ENCODE results near the gene DCPS. TPM values are rescaled to one million over a fixed set of nuclear protein-coding genes. Genes with fewer than 3 reads are reported as not detected.
A peak's percentile ranks its signal among the peaks of the same experiment; 100 is the strongest.

DCPS gene
- total RNA-seq, 1 donor from 2014 or later = 40.4 TPM

DNA sequence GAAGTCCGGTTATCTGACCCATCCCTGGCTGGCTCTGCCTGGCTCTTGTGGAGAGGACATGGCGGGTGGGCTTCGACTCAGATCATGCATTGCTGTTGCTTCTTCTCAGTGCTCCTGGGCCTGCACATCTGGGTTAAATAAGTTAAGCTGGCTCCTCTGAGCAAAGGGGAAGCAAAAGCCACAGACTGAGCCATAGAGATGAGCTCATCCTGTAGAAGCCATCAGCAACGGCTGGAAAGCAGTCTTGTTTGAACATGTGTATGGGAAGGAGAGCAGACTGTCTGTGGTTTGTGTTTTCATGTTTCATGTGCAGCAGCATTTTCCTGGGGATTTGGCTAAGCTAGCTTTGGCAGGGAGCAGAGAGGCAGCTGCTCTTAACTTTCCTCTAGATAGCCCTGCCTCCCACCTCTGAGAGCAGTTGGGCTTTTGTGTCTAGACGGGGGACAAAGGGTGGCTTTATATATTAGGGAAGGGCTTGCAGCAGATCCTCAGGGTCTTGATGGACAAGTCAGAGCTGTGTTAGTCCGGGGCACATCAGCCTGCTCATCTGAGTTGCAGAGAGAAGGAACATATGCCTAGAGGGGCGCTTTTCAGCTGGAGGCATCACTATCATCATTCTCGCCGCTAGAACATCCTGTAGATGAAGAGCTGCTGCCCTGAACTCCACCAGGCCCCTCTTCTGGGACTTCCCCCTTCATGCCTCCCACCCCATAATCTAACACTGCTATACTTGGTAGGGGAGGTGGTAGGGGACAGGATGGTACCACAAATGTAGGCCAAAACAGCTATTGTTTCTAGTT, 14.9 kb downstream of the DCPS start:
- H3K4me3 Mint-ChIP-seq = peak overlapping the region; percentile 22
- peak overlapping the region; percentile 73 for H3K27ac Mint-ChIP-seq
- peaks cover 6% of the 10 kb centered on the region for H3K9me3 Mint-ChIP-seq
- H3K27me3 Mint-ChIP-seq (ENCODE audit: insufficient read depth) = no peaks in the 10 kb centered on the region
- H3K36me3 Mint-ChIP-seq (ENCODE audit: low read depth) = peaks cover 31% of the 10 kb centered on the region
- intact Hi-C loops (cut with micrococcal nuclease) = loop anchor here (1.0 to 5.0 kb wide), 2 partner anchors 14 to 34 kb away; partner anchors contain the start of gene DCPS
- peak; percentile 21 for DNase-seq (ENCODE audit: low spot score)
- H3K4me1 Mint-ChIP-seq (ENCODE audit: low read depth) = peaks cover 45% of the 10 kb centered on the region

DNA sequence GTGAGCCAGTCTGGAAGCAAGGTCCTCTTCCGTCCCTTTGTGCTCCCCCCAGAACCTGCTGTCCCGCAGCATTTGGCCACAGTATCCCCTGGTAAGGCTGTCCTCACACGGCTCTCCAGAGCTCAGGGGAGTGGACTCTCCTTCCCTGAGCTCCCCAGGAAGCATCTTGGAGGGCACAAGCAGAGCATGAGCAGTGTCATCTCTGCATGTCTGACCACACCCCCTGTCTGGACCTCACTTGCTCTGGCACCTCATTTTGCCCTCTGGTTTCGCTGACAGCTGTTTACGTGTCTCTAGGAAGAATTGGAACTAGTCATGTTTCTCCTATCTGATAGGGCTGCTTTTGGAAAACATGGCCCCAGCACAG, 15.5 kb downstream of the DCPS start:
- no peak for DNase-seq (ENCODE audit: low spot score)
- H3K27ac Mint-ChIP-seq = peak overlapping the region; percentile 29
- peaks cover 40% of the 10 kb centered on the region for H3K4me1 Mint-ChIP-seq (ENCODE audit: low read depth)
- peaks cover 26% of the 10 kb centered on the region for H3K36me3 Mint-ChIP-seq (ENCODE audit: low read depth)
- H3K27me3 Mint-ChIP-seq (ENCODE audit: insufficient read depth) = no peaks in the 10 kb centered on the region
- intact Hi-C loops (cut with micrococcal nuclease) = loop anchor here (5.0 kb wide), 1 partner anchor 33 kb away; no protein-coding TSS in a partner anchor
- H3K9me3 Mint-ChIP-seq = peaks cover 6% of the 10 kb centered on the region
- no peak overlapping the region for H3K4me3 Mint-ChIP-seq

DNA sequence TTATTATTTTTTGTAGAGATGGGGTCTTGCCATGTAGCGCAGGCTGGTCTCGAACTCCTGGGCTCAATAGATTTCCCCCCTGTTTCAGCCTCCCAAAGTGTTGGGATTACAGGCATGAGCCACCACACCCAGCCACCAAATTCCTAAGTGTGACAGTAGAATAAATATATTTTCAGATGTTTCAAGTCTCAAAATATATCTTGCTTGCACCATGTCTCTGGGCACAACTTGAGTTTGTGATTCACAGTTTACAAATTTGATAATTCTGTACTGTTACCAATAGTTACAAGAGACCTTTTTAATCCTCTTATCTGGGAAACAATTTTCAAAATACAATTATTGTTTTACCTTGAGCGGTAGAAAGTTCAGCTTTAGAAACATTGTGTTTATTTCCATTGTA, 19.1 kb downstream of the DCPS start:
- Mint-ChIP-seq H3K36me3 (ENCODE audit: low read depth) (peaks cover 12% of the 10 kb centered on the region), H3K9me3 (no peaks in the 10 kb centered on the region), H3K27ac (no peak overlapping the region), H3K27me3 (ENCODE audit: insufficient read depth) (no peaks in the 10 kb centered on the region), H3K4me1 (ENCODE audit: low read depth) (peaks cover 32% of the 10 kb centered on the region), H3K4me3 (no peak overlapping the region)
- intact Hi-C loops (cut with micrococcal nuclease) = no loop called here
- DNase-seq (ENCODE audit: low spot score) = no peak

DNA sequence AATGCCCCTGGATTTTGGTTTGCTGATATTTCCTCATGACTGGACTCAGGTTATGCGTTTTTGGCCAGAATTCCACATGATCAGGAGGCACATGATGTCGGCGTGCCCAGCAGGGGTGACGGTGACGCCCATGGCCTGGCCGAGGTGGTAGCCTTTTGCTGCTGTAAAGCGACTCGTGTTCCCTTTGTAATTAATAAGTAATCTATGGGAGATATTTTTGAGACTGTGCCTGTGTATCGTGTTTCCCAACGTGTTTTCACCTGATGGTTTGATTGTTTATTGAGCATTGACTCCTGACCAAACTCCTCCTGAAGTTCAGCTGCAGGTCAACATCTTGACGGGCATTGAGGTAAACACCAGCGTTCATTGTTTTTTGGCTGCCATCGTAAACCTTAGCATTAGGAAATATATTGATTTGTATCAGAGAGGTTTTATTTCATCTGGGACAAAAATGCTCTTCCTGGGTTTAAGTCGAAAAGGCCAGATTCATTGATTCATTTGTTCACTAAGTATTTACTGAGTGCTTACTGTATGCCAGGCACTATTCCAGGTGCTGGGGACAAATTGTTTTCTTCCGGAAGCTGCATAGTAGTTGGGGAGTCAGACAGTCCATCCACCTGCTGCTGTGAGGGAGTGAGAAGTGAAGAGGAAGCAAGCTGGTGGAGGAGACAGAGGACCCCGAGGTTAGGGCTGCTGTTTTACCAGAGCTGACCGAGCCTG, 23.6 kb downstream of the DCPS start:
- Mint-ChIP-seq H3K36me3 (ENCODE audit: low read depth) (peaks cover 15% of the 10 kb centered on the region), H3K27me3 (ENCODE audit: insufficient read depth) (no peaks in the 10 kb centered on the region), H3K9me3 (no peaks in the 10 kb centered on the region), H3K4me1 (ENCODE audit: low read depth) (peaks cover 23% of the 10 kb centered on the region), H3K27ac (no peak overlapping the region), H3K4me3 (no peak overlapping the region)
- intact Hi-C loops (cut with micrococcal nuclease) = no loop called here
- no peak for DNase-seq (ENCODE audit: low spot score)

DNA sequence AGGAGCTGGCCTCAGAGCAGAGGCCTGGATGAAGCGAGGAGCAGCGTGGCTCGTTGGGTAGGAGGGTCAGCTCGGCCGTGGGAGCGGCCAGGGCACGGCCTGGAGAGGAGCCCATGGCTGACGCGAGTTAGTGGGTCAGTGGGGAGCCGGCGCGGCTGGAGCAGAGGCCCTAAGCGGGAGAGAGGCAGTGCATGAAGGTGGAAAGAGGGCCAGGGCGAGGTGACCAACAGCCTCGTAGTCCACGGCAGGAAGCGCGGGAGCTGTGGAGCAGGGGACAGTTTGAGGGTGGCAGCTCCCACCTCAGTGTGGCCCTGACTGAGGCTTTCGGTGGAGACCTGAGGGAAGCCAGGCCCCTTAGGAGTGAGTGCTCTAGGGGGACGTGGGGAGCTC, 24.1 kb downstream of the DCPS start:
- Mint-ChIP-seq H3K27ac (no peak overlapping the region), H3K9me3 (no peaks in the 10 kb centered on the region), H3K27me3 (ENCODE audit: insufficient read depth) (no peaks in the 10 kb centered on the region), H3K4me3 (no peak overlapping the region), H3K4me1 (ENCODE audit: low read depth) (peaks cover 25% of the 10 kb centered on the region), H3K36me3 (ENCODE audit: low read depth) (peaks cover 15% of the 10 kb centered on the region)
- no peak for DNase-seq (ENCODE audit: low spot score)
- intact Hi-C loops (cut with micrococcal nuclease) = no loop called here

DNA sequence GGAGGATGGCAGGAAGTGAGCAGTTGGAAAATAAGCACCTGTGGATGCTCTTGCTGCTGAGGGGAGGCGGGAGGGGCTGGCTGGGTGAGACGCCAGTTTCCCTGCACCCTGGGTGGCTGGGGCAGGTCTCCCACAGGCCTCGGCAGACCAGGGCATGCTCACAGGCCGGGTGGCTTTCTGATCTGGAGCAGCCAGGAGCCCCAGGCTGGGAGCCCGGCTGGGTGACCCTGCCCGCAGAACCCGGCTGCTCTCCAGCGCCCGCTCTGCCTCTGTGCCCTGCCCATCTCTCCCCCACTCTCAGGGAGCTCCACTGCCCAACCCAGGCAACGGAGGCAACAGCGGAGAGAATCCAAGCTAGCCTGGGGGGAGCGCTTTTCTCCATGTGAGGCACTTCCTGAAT, 24.6 kb downstream of the DCPS start:
- no peaks in the 10 kb centered on the region for H3K27me3 Mint-ChIP-seq (ENCODE audit: insufficient read depth)
- intact Hi-C loops (cut with micrococcal nuclease) = no loop called here
- H3K4me1 Mint-ChIP-seq (ENCODE audit: low read depth) = peaks cover 25% of the 10 kb centered on the region
- H3K4me3 Mint-ChIP-seq = no peak overlapping the region
- H3K36me3 Mint-ChIP-seq (ENCODE audit: low read depth) = peaks cover 19% of the 10 kb centered on the region
- H3K27ac Mint-ChIP-seq = no peak overlapping the region
- H3K9me3 Mint-ChIP-seq = no peaks in the 10 kb centered on the region
- DNase-seq (ENCODE audit: low spot score) = no peak

DNA sequence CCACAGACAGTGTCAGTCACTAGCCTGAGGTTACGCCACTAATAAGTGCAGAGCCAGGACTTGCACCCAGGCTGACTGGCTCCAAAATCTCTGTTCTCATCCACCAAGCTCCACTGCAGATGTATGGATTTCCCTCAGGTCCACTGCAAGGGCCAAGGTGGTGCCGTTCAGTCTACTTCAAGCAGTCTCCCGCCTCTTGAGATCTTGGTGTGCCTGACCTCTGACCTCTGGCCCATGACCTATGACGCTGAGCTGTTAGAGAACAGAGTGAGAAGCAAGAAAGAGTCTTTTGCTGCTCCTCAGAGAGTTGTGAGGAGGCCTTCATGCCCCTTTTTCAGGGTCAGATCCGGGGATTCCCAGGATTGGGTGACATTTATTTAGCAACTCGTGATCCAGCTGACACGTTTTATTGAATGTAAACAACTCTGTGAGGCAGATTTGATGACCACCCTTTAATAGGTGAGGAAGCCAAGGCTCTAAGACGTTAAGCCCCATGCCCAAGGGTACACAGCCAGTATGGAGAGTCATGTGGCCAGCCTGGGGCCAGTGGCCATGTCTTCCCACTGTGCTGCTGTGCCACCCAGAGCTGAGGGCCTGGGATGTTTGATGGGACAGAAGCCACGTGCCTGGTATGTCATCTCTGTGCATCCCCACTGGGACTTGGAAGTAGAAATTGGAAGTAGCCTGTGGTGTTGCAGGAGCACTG, 25.2 kb downstream of the DCPS start:
- peaks cover 23% of the 10 kb centered on the region for H3K36me3 Mint-ChIP-seq (ENCODE audit: low read depth)
- intact Hi-C loops (cut with micrococcal nuclease) = no loop called here
- no peaks in the 10 kb centered on the region for H3K9me3 Mint-ChIP-seq
- H3K4me3 Mint-ChIP-seq = no peak overlapping the region
- H3K27ac Mint-ChIP-seq = no peak overlapping the region
- peaks cover 25% of the 10 kb centered on the region for H3K4me1 Mint-ChIP-seq (ENCODE audit: low read depth)
- H3K27me3 Mint-ChIP-seq (ENCODE audit: insufficient read depth) = no peaks in the 10 kb centered on the region
- no peak for DNase-seq (ENCODE audit: low spot score)

DNA sequence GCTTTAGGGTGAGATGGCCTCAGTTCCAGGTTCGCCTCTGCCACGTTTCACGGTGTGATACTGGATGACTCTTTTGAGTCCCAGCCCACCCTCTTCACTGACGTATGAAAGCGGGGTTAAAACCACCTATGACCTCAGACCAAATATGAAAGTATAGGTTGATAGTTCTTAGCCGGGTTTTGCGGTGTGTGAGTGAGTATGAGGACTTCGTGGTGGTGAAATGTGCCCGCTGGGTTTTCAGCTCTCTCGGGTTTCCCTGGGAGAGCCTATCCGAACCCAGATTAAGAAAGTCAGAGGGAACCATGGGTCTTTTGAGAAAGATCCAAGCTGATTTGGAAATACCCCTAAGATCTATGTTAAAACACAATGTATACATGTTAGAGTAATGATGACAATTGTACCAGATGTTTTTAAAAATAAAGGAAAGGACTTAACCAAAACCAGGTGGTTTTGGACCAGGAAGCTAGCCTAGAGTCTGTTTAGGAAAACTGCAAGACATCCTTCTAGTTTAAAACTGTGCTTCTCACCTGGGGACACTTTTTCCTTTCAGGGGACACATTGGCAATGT, 25.9 kb downstream of the DCPS start:
- no peaks in the 10 kb centered on the region for H3K27me3 Mint-ChIP-seq (ENCODE audit: insufficient read depth)

DNA sequence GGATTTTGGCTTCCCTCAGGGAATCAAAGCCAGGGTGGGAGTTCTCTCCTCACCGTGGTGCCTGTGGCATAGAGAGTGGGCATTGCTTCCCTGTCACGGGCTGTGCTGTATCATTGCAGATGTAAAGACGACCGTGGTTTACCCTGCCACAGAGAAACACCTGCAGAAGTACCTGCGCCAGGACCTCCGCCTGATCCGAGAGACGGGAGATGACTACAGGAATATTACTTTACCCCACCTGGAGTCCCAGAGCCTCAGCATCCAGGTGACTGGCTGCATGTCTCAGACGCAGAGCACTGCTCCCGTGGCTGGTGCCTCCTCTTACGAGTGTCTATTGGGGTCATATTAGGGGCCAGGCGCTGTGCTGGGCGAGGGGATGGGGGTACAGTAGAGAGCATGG, 27.4 kb downstream of the DCPS start:
- intact Hi-C loops (cut with micrococcal nuclease) = no loop called here
- no peak overlapping the region for H3K27ac Mint-ChIP-seq

More for the DNA sequence above, 25.9 kb downstream of the DCPS start:
- peaks cover 22% of the 10 kb centered on the region for H3K36me3 Mint-ChIP-seq (ENCODE audit: low read depth)
- no peak for DNase-seq (ENCODE audit: low spot score)
- no peak overlapping the region for H3K27ac Mint-ChIP-seq
- no peak overlapping the region for H3K4me3 Mint-ChIP-seq
- no peaks in the 10 kb centered on the region for H3K9me3 Mint-ChIP-seq
- intact Hi-C loops (cut with micrococcal nuclease) = no loop called here
- H3K4me1 Mint-ChIP-seq (ENCODE audit: low read depth) = peaks cover 25% of the 10 kb centered on the region

DNA sequence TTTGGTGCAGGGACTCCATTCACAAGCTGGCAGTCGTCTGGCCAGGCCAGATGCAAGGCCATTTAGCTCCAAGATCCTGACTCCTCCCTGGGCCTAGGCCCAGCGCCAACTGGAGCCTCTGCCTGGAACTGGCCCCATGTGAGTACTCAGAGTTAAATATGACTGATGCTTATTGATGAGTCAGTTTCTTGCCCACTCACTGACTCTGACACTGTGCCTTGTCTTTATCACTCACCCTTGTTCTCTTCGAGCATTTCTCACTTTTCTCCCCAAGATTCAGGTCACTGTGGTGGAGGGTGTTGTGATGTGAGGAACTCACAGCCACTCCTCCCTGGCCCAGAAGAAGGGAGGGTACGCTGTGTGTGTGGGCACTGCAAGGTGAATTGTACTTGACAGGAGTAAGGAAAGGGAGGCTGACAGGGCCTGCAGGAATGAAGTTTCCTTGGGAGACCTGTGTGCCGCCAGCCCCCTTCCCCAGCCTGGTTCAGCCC, 28.4 kb downstream of the DCPS start:
- no peak for DNase-seq (ENCODE audit: low spot score)
- H3K27me3 Mint-ChIP-seq (ENCODE audit: insufficient read depth) = no peaks in the 10 kb centered on the region
- intact Hi-C loops (cut with micrococcal nuclease) = no loop called here
- H3K9me3 Mint-ChIP-seq = no peaks in the 10 kb centered on the region
- H3K4me1 Mint-ChIP-seq (ENCODE audit: low read depth) = peaks cover 32% of the 10 kb centered on the region
- H3K4me3 Mint-ChIP-seq = no peak overlapping the region
- H3K27ac Mint-ChIP-seq = no peak overlapping the region
- peaks cover 31% of the 10 kb centered on the region for H3K36me3 Mint-ChIP-seq (ENCODE audit: low read depth)

More for the DNA sequence above, 27.4 kb downstream of the DCPS start:
- no peak overlapping the region for H3K4me3 Mint-ChIP-seq
- DNase-seq (ENCODE audit: low spot score) = no peak
- H3K4me1 Mint-ChIP-seq (ENCODE audit: low read depth) = peaks cover 28% of the 10 kb centered on the region
- H3K27me3 Mint-ChIP-seq (ENCODE audit: insufficient read depth) = no peaks in the 10 kb centered on the region
- H3K36me3 Mint-ChIP-seq (ENCODE audit: low read depth) = peaks cover 27% of the 10 kb centered on the region
- no peaks in the 10 kb centered on the region for H3K9me3 Mint-ChIP-seq

DNA sequence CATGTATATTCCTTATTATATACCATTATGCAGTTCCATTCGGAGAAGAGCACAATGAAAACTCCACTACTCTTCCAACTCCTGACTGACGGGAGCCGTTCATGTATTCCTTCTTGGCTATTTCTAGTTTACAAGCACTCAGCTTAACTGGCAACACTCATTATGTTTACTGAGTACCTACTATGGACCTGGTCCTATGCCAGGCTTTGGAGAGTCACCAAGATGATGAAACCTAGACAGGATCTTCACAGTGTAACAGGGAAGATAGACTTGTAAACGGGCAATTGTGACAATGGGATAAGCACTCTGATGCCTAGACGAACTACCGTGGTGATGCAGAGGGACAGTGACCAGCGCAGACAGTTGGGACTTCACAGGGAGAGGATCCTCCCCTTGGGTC, 29.3 kb downstream of the DCPS start:
- intact Hi-C loops (cut with micrococcal nuclease) = no loop called here
- DNase-seq (ENCODE audit: low spot score) = no peak
- Mint-ChIP-seq H3K27me3 (ENCODE audit: insufficient read depth) (no peaks in the 10 kb centered on the region), H3K36me3 (ENCODE audit: low read depth) (peaks cover 29% of the 10 kb centered on the region), H3K27ac (peak overlapping the region; percentile 31), H3K4me1 (ENCODE audit: low read depth) (peaks cover 25% of the 10 kb centered on the region), H3K9me3 (no peaks in the 10 kb centered on the region), H3K4me3 (no peak overlapping the region)

DNA sequence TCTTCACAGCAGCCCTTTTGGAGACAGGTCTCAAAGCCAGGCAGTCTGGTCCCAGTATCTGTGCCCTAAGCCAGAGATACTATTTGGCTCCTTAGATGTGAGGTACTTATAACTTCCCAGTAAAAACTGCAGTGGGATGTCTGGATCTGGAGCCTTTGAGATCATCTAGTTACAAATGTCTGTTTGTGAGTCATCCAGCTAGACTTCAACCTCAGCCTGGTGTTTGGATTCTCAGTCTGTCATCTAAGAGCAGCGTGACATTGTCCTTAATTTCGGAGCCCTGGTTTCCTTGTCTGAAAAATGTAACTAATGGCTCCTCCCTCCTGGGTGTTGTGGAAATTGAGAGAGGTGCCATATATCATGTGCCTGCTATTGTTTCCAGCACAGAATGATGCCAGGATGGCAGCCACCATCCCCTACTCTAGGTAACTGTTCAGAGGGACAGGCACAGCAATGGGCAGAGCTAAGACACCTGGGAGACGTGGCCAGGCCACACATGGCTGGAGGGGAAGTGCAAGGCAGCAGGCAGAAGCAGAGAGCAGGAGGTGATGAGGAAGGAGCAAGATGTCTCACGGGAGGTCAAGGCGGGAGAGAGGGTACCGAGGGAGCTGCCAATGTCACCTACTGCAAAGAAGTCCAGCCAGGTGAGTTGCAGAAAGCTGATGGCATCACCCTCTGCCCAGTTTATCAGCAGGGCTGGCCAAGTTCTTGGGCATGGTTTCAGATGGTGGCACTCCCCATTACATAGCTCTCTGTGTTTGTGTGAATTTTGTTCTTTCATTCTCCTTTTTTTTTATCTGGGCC, 31.0 kb downstream of the DCPS start:
- peaks cover 25% of the 10 kb centered on the region for H3K36me3 Mint-ChIP-seq (ENCODE audit: low read depth)
- DNase-seq (ENCODE audit: low spot score) = no peak
- no peaks in the 10 kb centered on the region for H3K27me3 Mint-ChIP-seq (ENCODE audit: insufficient read depth)
- peaks cover 14% of the 10 kb centered on the region for H3K4me1 Mint-ChIP-seq (ENCODE audit: low read depth)
- no peak overlapping the region for H3K27ac Mint-ChIP-seq
- no peak overlapping the region for H3K4me3 Mint-ChIP-seq
- intact Hi-C loops (cut with micrococcal nuclease) = no loop called here
- H3K9me3 Mint-ChIP-seq = no peaks in the 10 kb centered on the region

Data from activated T-helper 1 cell treated with anti-CD3 and anti-CD28 coated beads, Interleukin-12 subunit alpha, Interleukin-12 subunit beta, Interleukin-2, Interleukin-4 antibody, amounts not matched to agents 30 ng/mL and 10 ng/mL and 1 ng/mL, durations not matched to agents 14 hours and 24 hours and 36 hours (primary cell).